CD4-positive, alpha-beta T cell treated with Interleukin-2 at 100 ng/mL for 4 hours (primary cell): ENCODE data around the gene COA3.
"Not testable (repeated sequence)": the region's sequence is repeated elsewhere in the genome, so short reads cannot be mapped to it uniquely, and the experiment has no call there.

Experiments used
- DNase-seq: peaks from one replicate; pipeline ENCODE4 v3.0.0-alpha.2; 2020; ENCODE audit warnings: low spot score

The COA3 gene

GRCh38 chr17:42781639-42782165, 16.8 kb downstream of the COA3 start:
- no peak for DNase-seq

GRCh38 chr17:42780851-42781638, 17.5 kb downstream of the COA3 start:
- DNase-seq = no peak

GRCh38 chr17:42779936-42780850, 18.3 kb downstream of the COA3 start, which contains the start of gene WNK4:
Gene WNK4, plus strand, starts transcription at chr17:42780610. Its CDS starts 89 bp downstream, at chr17:42780699.
- no peak for DNase-seq

- DNase-seq = no peak
These were observed 19.1 kb downstream of the COA3 start for GRCh38 chr17:42779304-42779935.

- DNase-seq = no peak
These were observed 19.9 kb downstream of the COA3 start for GRCh38 chr17:42778570-42778969.

GRCh38 chr17:42775534-42776098, 22.9 kb downstream of the COA3 start:
- no peak for DNase-seq

- no peak for DNase-seq
These were observed 24.3 kb downstream of the COA3 start for GRCh38 chr17:42774066-42774745.

- peak; percentile 83 for DNase-seq
These were observed 25.0 kb downstream of the COA3 start, which contains the start of gene VPS25 for GRCh38 chr17:42773290-42774035. Gene VPS25, plus strand, starts transcription at chr17:42773449. Its CDS starts 27 bp downstream, at chr17:42773476.

GRCh38 chr17:42772945-42773289, 25.6 kb downstream of the COA3 start:
- DNase-seq = no peak

GRCh38 chr17:42769964-42770363, 28.5 kb downstream of the COA3 start:
- DNase-seq = not testable (repeated sequence)

- not testable (repeated sequence) for DNase-seq
These were observed 30.5 kb downstream of the COA3 start for GRCh38 chr17:42768006-42768405.

- no peak for DNase-seq
These were observed 31.0 kb downstream of the COA3 start for GRCh38 chr17:42767512-42767911.

GRCh38 chr17:42766124-42766523, 32.4 kb downstream of the COA3 start:
- no peak for DNase-seq

GRCh38 chr17:42761638-42762037, 36.9 kb downstream of the COA3 start:
- DNase-seq = no peak

- DNase-seq = no peak
These were observed 37.6 kb downstream of the COA3 start, which contains the start of gene RAMP2 for GRCh38 chr17:42760652-42761581. Gene RAMP2, plus strand, starts transcription at chr17:42761227. Its CDS starts 35 bp downstream, at chr17:42761262.

GRCh38 chr17:42759982-42760651, 38.4 kb downstream of the COA3 start:
- DNase-seq = no peak

GRCh38 chr17:42754782-42755181, 43.7 kb downstream of the COA3 start:
- DNase-seq = no peak

- DNase-seq = no peak
These were observed 46.9 kb downstream of the COA3 start for GRCh38 chr17:42751628-42752027.
